Upper lobe of left lung (tissue), 6 donors: Measurements from ENCODE around the gene PLPPR2. TPM values are rescaled to one million over a fixed set of nuclear protein-coding genes. Genes with fewer than 3 reads are reported as not detected.

ENCODE experiments used
- ATAC-seq, 2 donors: fragments of 200-7000 bp; cut with Tn5 transposase; one replicate each; pipeline ENCODE4 v1.9.1; 2022; ENCODE audit warnings: mild to moderate bottlenecking in 2 of 2, moderate library complexity in 2 of 2; ENCODE audit not compliant: low FRiP score in 2 of 2
- DNase-seq, 2 donors: peaks; one replicate each; pipeline ENCODE4 v3.0.0-alpha.2; 2019 to 2020
- H3K27ac ChIP-seq, 4 donors: fragments of 200-600 bp; sonication (generic); one replicate each; pipeline ENCODE4 v1.5.1; 2016 to 2019
- H3K27me3 ChIP-seq, 4 donors: fragments of 200-600 bp; sonication (generic); one replicate each; pipeline ENCODE4 v1.5.1; 2017 to 2019
- H3K36me3 ChIP-seq, 4 donors: fragments of 200-600 bp; sonication (generic); one replicate each; pipeline ENCODE4 v1.5.1; 2016 to 2019
- H3K4me1 ChIP-seq, 4 donors: fragments of 200-600 bp; sonication (generic); one replicate each; pipeline ENCODE4 v1.5.1; 2018 to 2019
- H3K4me3 ChIP-seq, 4 donors: fragments of 200-600 bp; sonication (generic); one replicate each; pipeline ENCODE4 v1.5.1; 2017 to 2019; ENCODE audit warnings: mild to moderate bottlenecking in 2 of 4, moderate library complexity in 1 of 4
- H3K9me3 ChIP-seq, 4 donors: fragments of 200-600 bp; sonication (generic); one replicate each; pipeline ENCODE4 v1.5.1; 2018 to 2019
- EP300 ChIP-seq, 4 donors: sonication (generic); formaldehyde crosslinking; IDR thresholded peaks; one replicate each; pipeline ENCODE4 v1.5.1; 2017; ENCODE audit warnings: antibody characterized with exemption in 4 of 4, control low read depth in 2 of 4
- POLR2A ChIP-seq, 4 donors: fragments of 450-650 bp; IDR thresholded peaks; one replicate each; pipeline ENCODE4 v1.5.1; 2016 to 2017; ENCODE audit warnings: antibody characterized with exemption in 4 of 4, mild to moderate bottlenecking in 2 of 4
- POLR2AphosphoS5 ChIP-seq, 2 donors: sonication (generic); formaldehyde crosslinking; IDR thresholded peaks; one replicate each; pipeline ENCODE4 v1.5.1; 2017; ENCODE audit warnings: antibody characterized with exemption in 2 of 2
- WGBS, 2 donors: methylation state at CpG; one replicate each; pipeline ENCODE4 v1.1.5; 2017 to 2018; 5-methylcytosine and 5-hydroxymethylcytosine counted together
- total RNA-seq, 6 donors: library from RNA; depleted of rRNA in 4 of 6; stranded (reverse); fragments of >200 nt in 4 of 6; gene quantifications; one replicate each; pipeline versions ENCODE4 v1.1.0 to v1.2.1, GENCODE V29; 2016 to 2021
- TF ChIP-seq, protein P1 (sequence below), 6 experiments: fragments of 450-650 bp in 4 of 6; fragments of 200-600 bp in 2 of 6; sonication (generic) in 2 of 6; IDR thresholded peaks; one replicate each; pipeline ENCODE4 v1.5.1; 2016 to 2019; ENCODE audit warnings: antibody characterized with exemption in 6 of 6
- donor health status: DM: no; HTN: no; CAD: no; lungs with moderate emphysema.
- donor health status: DM: no; HTN: yes; CAD: no; lungs with severe emphysema.

The PLPPR2 gene
- total RNA-seq, 6 donors from 2014 or later = 10.8 to 53.8 (median 26.0) TPM

GRCh38 chr19:11370744-11371143, 15.5 kb downstream of the PLPPR2 start:
- H3K4me1 ChIP-seq = peaks cover 11 to 14% (median 13%) of the 10 kb centered on the region in 4 donors
- no peaks in the 10 kb centered on the region for H3K9me3 ChIP-seq
- WGBS, 2 donors = 92 to 100% methylated on average over 2 of the region's 2 CpGs
- TF ChIP-seq POLR2AphosphoS5 (IDR thresholded peaks at IDR 0.05) = no peak
- TF ChIP-seq, protein P1, sequence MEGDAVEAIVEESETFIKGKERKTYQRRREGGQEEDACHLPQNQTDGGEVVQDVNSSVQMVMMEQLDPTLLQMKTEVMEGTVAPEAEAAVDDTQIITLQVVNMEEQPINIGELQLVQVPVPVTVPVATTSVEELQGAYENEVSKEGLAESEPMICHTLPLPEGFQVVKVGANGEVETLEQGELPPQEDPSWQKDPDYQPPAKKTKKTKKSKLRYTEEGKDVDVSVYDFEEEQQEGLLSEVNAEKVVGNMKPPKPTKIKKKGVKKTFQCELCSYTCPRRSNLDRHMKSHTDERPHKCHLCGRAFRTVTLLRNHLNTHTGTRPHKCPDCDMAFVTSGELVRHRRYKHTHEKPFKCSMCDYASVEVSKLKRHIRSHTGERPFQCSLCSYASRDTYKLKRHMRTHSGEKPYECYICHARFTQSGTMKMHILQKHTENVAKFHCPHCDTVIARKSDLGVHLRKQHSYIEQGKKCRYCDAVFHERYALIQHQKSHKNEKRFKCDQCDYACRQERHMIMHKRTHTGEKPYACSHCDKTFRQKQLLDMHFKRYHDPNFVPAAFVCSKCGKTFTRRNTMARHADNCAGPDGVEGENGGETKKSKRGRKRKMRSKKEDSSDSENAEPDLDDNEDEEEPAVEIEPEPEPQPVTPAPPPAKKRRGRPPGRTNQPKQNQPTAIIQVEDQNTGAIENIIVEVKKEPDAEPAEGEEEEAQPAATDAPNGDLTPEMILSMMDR (IDR thresholded peaks at IDR 0.05) = no peak
- TF ChIP-seq POLR2A (IDR thresholded peaks at IDR 0.05) = no peak
- TF ChIP-seq EP300 (IDR thresholded peaks at IDR 0.05) = no peak
- H3K27ac ChIP-seq = no peak overlapping the region
- H3K36me3 ChIP-seq = peaks cover 0 to 12% (median 5%) of the 10 kb centered on the region in 4 donors
- no peak for DNase-seq
- no peaks in the 10 kb centered on the region for H3K27me3 ChIP-seq
- H3K4me3 ChIP-seq = no peak overlapping the region
- ATAC-seq = no peak

- Histone ChIP-seq H3K9me3 (no peaks in the 10 kb centered on the region), H3K4me3 (no peak overlapping the region), H3K27me3 (no peaks in the 10 kb centered on the region), H3K36me3 (peaks cover 0 to 6% (median 0%) of the 10 kb centered on the region in 4 donors), H3K4me1 (peaks cover 35 to 37% (median 36%) of the 10 kb centered on the region in 4 donors), H3K27ac (no peak overlapping the region)
- DNase-seq (peak in 1 of 2 donors; percentile 70), ATAC-seq (no peak)
- TF ChIP-seq POLR2A (IDR thresholded peaks at IDR 0.05) (no peak), POLR2AphosphoS5 (IDR thresholded peaks at IDR 0.05) (no peak), EP300 (IDR thresholded peaks at IDR 0.05) (no peak)
- TF ChIP-seq, protein P1 (IDR thresholded peaks at IDR 0.05) = no peak
- 52 to 59% methylated on average over 10 of the region's 10 CpGs for WGBS, 2 donors
These were observed 18.1 kb downstream of the PLPPR2 start for GRCh38 chr19:11373166-11373884.

DNA sequence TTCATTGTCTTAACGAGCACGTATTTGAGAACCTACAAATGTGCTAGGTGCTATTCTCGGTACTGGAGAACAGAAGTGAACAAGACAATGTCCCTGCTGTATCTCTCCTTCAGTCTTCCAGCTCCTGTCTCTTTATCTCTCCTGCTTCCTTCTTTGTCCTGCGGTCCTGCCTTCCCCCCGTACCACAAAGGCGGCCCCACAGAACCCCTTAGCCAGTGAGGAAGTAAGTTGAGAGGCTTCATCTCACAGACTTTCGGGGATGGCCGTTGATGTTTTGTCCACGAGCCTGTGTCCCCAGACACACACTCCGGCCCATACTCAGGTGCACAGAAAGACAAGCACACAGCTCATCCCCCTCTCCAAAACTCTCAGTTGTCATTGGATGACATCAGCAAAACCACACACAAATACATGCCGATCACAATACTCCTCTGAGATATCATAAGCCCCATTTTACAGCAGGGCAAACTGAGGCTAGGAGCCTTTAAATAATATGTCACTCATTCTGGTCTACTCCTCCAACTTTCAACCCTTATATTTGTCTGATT, 18.7 kb downstream of the PLPPR2 start:
- Histone ChIP-seq H3K27ac (peak overlapping the region; percentile 93 to 96 (median 95)), H3K36me3 (peaks cover 0 to 6% (median 0%) of the 10 kb centered on the region in 4 donors), H3K4me1 (peaks cover 37 to 41% (median 38%) of the 10 kb centered on the region in 4 donors), H3K4me3 (peak overlapping the region; percentile 1 to 67 (median 64)), H3K27me3 (no peaks in the 10 kb centered on the region), H3K9me3 (no peaks in the 10 kb centered on the region)
- whole genome bisulfite sequencing, 2 donors = 27 to 28% methylated on average over 11 of the region's 11 CpGs
- TF ChIP-seq EP300 (IDR thresholded peaks at IDR 0.05) (no peak), POLR2AphosphoS5 (IDR thresholded peaks at IDR 0.05) (no peak)
- TF ChIP-seq, protein P1 (IDR thresholded peaks at IDR 0.05) = no peak
- ATAC-seq = no peak
- no peak for DNase-seq

- no peaks in the 10 kb centered on the region for H3K27me3 ChIP-seq
- WGBS, 2 donors = 1% methylated on average over 40 to 44 of the region's 44 CpGs
These were observed 19.4 kb downstream of the PLPPR2 start, which contains the start of gene SWSAP1 for GRCh38 chr19:11374433-11375142. SWSAP1 (plus strand) TSS chr19:11374666; CDS start chr19:11374681, 15 bp downstream.

More at GRCh38 chr19:11374433-11375142, 19.4 kb downstream of the PLPPR2 start, which contains the start of gene SWSAP1:
- H3K4me3 ChIP-seq = peak within 1 kb of the TSS; percentile 40 to 67 (median 64)
- H3K4me1 ChIP-seq = peaks cover 37 to 41% (median 38%) of the 10 kb centered on the region in 4 donors
- H3K27ac ChIP-seq = peak within 1 kb of the TSS; percentile 93 to 96 (median 95)
- H3K36me3 ChIP-seq = peaks cover 0 to 6% (median 0%) of the 10 kb centered on the region in 4 donors
- H3K9me3 ChIP-seq = no peaks in the 10 kb centered on the region
- TF ChIP-seq POLR2AphosphoS5 (IDR thresholded peaks at IDR 0.05) = peak; percentile 37 to 62
- TF ChIP-seq POLR2A (IDR thresholded peaks at IDR 0.05) = peak in 3 of 4 donors; percentile 12 to 80 (median 51)
- TF ChIP-seq, protein P1 (IDR thresholded peaks at IDR 0.05) = peak in 1 of 6 experiments; percentile 8
- no peak for TF ChIP-seq EP300 (IDR thresholded peaks at IDR 0.05)
- peak; percentile 97 to 100 for DNase-seq
- peak; percentile 97 to 98 for ATAC-seq
